GM19463 (cell line): ENCODE measurements around the gene PIEZO1.
A peak's percentile ranks its signal among the peaks of the same experiment; 100 is the strongest.

Experiments
- ATAC-seq: cut with Tn5 transposase; IDR thresholded peaks from one replicate; pipeline ENCODE4 v1.9.1; 2021; ENCODE audit warnings: mild to moderate bottlenecking, moderate library complexity; ENCODE audit not compliant: unreplicated experiment

PIEZO1 gene

GRCh38 chr16:88706229-88706964, 78.6 kb downstream of the PIEZO1 start, which contains the start of the genes CTU2 and RNF166:
Gene CTU2, plus strand, starts transcription at chr16:88706503. Its CDS starts 28 bp downstream, at chr16:88706531.
Gene RNF166, minus strand, starts transcription at chr16:88706408. Its CDS starts 83 bp downstream, at chr16:88706325.
- peak; percentile 64 for ATAC-seq

- peak; percentile 18 for ATAC-seq
Observed at GRCh38 chr16:88705801-88706228, 79.2 kb downstream of the PIEZO1 start.

DNA sequence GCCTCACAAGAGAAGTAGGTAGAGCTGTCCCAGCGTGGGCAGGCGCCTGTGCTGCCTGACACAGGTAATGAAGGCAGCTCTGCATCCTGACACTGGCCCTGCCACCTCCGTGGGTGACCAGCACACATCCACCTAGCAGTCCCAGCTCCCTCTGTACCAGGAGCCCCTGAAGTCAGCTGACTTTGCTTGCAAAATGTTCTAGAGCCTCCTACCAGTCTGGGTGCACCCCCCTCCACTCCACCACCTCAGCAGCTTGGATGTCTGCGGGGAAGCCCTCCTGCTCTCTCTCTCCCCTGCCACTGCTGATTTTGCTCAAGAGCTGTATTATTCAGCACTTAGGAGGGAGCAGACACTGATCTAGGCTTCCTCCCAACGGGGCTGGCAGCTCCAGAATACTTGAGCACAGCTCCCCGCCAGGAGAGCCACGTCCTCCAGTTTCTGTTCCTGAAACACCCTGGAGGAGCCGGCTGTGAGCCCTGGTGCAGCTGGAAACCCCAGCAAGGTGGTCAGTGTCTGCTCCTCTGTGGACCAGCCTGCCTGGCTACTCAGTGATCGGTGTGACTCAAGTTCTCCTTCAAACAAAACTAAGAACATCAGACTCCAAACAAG, 79.8 kb downstream of the PIEZO1 start:
- ATAC-seq: no peak

- ATAC-seq: no peak
Observed at GRCh38 chr16:88703486-88704309, 81.3 kb downstream of the PIEZO1 start.

GRCh38 chr16:88702371-88703210, 82.4 kb downstream of the PIEZO1 start:
- ATAC-seq: no peak

GRCh38 chr16:88701581-88702370, 83.2 kb downstream of the PIEZO1 start:
- no peak for ATAC-seq

- peak; percentile 76 for ATAC-seq
Observed at GRCh38 chr16:88700636-88701482, 84.2 kb downstream of the PIEZO1 start.

GRCh38 chr16:88700322-88700635, 84.7 kb downstream of the PIEZO1 start:
- no peak for ATAC-seq

- ATAC-seq: no peak
Observed at GRCh38 chr16:88699180-88699579, 85.8 kb downstream of the PIEZO1 start.

DNA sequence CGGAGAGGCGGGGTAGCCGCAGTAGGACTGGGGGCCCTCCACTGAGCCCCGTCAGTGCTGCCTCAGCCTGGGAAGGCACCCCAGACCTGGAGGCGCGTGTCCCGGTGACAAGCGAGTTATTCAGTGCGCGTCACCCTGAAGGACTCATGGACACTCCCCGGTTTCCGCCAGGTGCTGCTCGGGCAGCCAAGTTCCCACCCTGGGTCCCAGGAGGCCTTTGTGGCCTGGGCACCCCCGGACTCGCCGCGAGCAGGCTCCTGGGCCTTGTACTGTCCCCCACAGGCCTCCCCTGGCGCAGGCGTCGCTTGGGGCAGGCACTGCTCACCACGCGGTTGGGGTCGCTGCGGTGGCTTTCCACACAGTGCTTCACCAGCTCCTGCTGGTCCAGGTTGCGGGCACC, 86.4 kb downstream of the PIEZO1 start:
- ATAC-seq: no peak

DNA sequence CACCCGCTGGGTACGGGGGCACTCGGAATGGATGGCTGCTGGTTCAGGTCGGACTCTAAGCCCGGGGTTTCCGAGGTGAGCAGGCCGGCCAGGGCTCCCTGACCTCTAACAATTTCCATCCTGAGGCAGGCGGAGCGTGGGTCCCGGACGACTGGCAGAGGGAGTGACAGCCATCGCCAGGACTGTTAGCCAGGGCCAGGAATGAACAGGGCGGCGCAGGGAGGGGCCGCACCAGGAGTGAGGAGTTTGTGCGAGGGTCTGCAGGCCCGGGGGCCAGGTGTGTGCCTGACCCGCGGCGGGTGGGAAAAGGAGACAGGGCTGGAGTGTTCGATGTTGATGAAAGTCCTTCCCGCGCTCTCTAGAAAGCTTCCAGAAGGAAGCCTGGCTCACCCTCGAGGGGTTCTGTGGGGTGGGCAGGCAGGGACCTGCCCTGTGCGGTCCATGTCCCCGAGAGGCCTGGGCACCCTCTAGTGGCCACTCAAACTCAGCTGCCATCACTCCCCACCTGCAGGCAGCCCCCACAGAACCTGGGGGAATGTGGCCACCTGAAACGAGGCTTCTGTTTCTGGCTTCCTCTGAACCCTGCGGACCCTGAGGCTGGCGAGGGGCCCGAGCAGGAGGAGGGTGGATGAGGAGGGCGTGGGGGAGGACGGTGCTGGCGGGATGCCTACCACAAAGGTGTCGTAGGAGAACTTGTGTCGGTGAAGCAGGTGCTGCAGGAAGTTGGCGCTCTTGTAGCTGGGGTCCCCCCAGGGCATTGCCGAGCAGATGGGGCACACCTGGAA, 87.0 kb downstream of the PIEZO1 start:
- ATAC-seq: no peak

DNA sequence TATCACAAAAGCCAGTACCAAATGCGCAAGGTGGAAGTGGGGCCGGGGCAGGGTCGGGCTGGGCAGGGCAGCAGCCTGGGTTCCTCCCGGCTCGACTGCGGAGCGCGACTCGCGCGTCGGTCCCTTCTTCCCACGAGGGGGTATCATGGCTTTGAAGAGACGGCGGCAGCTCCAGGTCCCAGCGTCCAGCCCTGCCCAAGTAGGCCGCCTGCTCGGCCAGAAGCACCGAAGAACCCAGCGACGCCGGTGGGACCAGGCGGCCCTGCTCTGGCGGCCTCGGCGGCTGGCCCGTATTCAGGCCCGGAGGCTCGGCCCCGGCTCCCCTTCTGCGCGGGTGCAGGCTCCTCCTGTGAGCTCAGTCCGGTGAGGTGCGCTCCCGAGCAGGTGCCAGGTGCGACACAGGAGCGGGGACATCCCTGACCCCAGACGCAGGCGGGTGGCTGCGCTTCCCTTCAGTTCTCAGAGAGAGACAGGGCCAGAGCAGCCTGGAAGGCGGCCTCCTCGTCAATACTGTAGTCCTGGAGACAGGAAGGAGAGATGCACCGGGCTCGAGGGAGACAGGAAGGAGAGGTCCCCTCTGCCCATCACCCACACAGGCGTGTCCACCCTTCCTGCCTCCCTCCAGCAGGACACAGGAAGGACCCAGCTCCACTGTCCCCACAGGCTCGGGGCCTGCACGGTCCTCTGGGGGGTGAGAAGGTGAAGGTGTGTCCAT, 87.7 kb downstream of the PIEZO1 start:
- no peak for ATAC-seq

DNA sequence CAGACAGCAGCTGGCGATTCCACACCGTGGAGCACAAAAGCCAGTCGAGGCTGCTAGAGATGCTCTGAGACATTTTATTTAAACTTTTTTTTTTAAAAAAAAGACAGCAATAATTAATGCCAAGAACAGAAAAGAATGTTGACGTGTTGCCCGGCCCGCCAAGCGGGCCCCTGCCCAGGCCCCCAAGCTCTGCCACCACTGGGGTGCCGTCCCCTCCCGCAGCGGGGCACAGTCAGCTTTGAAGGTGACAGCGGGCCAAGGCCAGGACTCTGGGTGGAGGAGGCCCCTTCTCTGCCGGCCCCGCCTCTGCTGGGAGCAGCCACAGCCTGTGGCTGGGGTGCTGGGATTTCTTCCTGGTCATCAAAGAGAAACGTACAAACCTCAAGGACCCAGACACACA, 88.6 kb downstream of the PIEZO1 start:
- no peak for ATAC-seq

DNA sequence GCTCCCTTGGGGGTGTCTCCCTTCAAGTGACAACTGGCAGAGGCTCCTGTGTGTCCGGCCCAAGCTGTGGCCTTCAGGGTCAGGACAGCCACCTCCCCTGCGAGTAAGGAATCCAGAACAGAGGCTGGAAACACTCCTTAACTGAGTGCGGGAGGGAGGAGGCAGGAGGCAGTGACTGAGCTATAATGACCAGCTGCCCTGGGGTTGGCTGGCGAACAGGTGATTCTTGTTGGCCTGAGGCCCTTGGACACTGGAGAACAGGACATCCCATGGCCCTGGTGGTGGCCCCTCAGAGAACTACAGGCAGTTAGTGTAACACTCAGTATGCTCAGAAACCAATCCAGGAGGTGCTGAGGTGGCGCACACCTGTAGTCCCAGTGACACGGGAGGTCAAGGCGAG, 89.3 kb downstream of the PIEZO1 start:
- no peak for ATAC-seq

DNA sequence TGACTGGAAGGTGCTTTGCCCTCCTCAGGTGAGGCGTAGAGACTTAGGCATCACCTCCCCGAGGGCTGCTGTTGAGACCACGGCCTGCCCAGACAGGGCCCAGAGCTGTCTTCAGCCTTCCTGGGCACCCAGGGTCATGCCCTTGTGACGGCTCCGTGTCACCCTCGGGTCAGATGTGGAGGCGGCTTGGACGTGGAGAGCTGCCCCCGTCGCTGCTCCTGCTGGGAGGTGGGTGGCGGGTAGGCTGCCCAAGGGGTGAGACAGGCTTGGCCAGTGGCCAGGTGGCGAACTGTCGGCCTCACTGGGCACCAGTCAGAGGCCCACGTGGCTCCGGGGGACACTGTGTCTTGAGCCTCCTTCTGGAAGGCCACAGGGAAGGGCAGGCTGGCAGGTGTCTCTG, 89.8 kb downstream of the PIEZO1 start:
- ATAC-seq: no peak

GRCh38 chr16:88694221-88695087, 90.6 kb downstream of the PIEZO1 start:
- ATAC-seq: no peak
